GM12878 (cell line): ENCODE measurements around the gene ZNF367. TPM values are rescaled to one million over a fixed set of nuclear protein-coding genes. Genes with fewer than 3 reads are reported as not detected.

Experiments
- ATAC-seq: fragments of 200-7000 bp; cut with Tn5 transposase; 3 replicates; pipeline ENCODE4 v1.9.1; 2020; ENCODE audit warnings: mild to moderate bottlenecking, moderate library complexity
- BruUV-seq: library from RNA; stranded (reverse); fragments of 400-500 nt; replicated peaks from 2 replicates; lab custom pipeline; 2021; lab: Mats Ljungman, UMichigan
- CTCF ChIA-PET: fragments of 300-600 bp; sonication (Branson Sonifier 250); formaldehyde crosslinking; extraction: SDS; loops from one replicate; lab custom pipeline; 2021; ENCODE audit warnings: inconsistent platforms; lab: Yijun Ruan, JAX
- POLR2A ChIA-PET: fragments of 350-600 bp; formaldehyde crosslinking; extraction: SDS; loops from one replicate; lab custom pipeline; 2021; ENCODE audit warnings: inconsistent platforms; lab: Charles Lee
- RAD21 ChIA-PET: fragments of 300-600 bp; sonication (Branson Sonifier 250); formaldehyde crosslinking; loops from one replicate; lab custom pipeline; 2023; ENCODE audit warnings: antibody characterized with exemption; ENCODE audit not compliant: unreplicated experiment; lab: Charles Lee
- SMC1A ChIA-PET: fragments of 300-600 bp; sonication (Branson Sonifier 250); formaldehyde crosslinking; loops from one replicate; lab custom pipeline; 2023; ENCODE audit not compliant: unreplicated experiment, uncharacterized antibody; lab: Charles Lee
- DNase-seq: peaks from one replicate; pipeline ENCODE4 v3.0.0-alpha.2; 2011; ENCODE audit warnings: low read depth, low spot score
- FAIRE-seq: peaks from 3 replicates; lab custom pipeline; 2011; peaks lifted over from hg19 to GRCh38; lab: Jason Lieb, UNC
- H2AFZ ChIP-seq: 2 replicates; pipeline ENCODE4 v1.6.0; 2011; ENCODE audit warnings: low read depth, low read length, control low read depth; ENCODE audit not compliant: control insufficient read depth
- H3K27ac ChIP-seq: 2 replicates; pipeline ENCODE4 v1.5.1; 2011; ENCODE audit warnings: control low read depth; ENCODE audit not compliant: control insufficient read depth, insufficient read depth
- H3K27me3 ChIP-seq, 2 experiments: replicated peaks in 1 of 2; 2 replicates each; pipeline versions ENCODE4 v1.6.0 to v1.6.1; 2011; ENCODE audit warnings: low read length in 1 of 2; ENCODE audit not compliant: control insufficient read depth in 2 of 2, insufficient read depth in 2 of 2
- H3K36me3 ChIP-seq, 2 experiments: 2 replicates each; pipeline ENCODE4 v1.5.1; 2011; ENCODE audit warnings: low read length in 1 of 2; ENCODE audit not compliant: control insufficient read depth in 2 of 2, insufficient read depth in 2 of 2
- H3K4me1 ChIP-seq: 2 replicates; pipeline ENCODE4 v1.6.1; 2011; ENCODE audit warnings: mild to moderate bottlenecking, low read length, moderate library complexity, mixed read lengths; ENCODE audit not compliant: control insufficient read depth, insufficient read depth
- H3K4me2 ChIP-seq: 2 replicates; pipeline ENCODE4 v1.6.0; 2011; ENCODE audit warnings: control low read depth; ENCODE audit not compliant: control insufficient read depth, insufficient read depth
- H3K4me3 ChIP-seq: fragments of 200-600 bp; sonication (generic); 2 replicates; pipeline ENCODE4 v1.5.1; 2016
- H3K79me2 ChIP-seq: 2 replicates; pipeline ENCODE4 v1.6.0; 2011; ENCODE audit warnings: low read length; ENCODE audit not compliant: control insufficient read depth, insufficient read depth
- H3K9ac ChIP-seq: 2 replicates; pipeline ENCODE4 v1.8.0; 2011; ENCODE audit warnings: low read length, control low read depth, mixed read lengths; ENCODE audit not compliant: control insufficient read depth, insufficient read depth
- H3K9me3 ChIP-seq: replicated peaks from 3 replicates; pipeline ENCODE4 v1.5.1; 2011; ENCODE audit warnings: mild to moderate bottlenecking, low read length; ENCODE audit not compliant: control insufficient read depth, insufficient read depth
- H4K20me1 ChIP-seq: 2 replicates; pipeline ENCODE4 v1.6.0; 2011; ENCODE audit not compliant: control insufficient read depth, insufficient read depth
- ATF7 ChIP-seq: fragments of 450-650 bp; IDR thresholded peaks from 2 replicates; pipeline ENCODE4 v1.6.1; 2016; ENCODE audit warnings: low read depth, mild to moderate bottlenecking
- ELK1 ChIP-seq: IDR thresholded peaks from 2 replicates; pipeline ENCODE4 v1.6.1; 2012; ENCODE audit warnings: low read depth, low read length, improper control_type of control experiment
- FOXM1 ChIP-seq: IDR thresholded peaks from 2 replicates; pipeline ENCODE4 v1.6.1; 2012; ENCODE audit warnings: low read depth, mild to moderate bottlenecking, inconsistent platforms, low read length, moderate library complexity
- HDAC2 ChIP-seq: fragments of 200-600 bp; sonication (generic); IDR thresholded peaks from 2 replicates; pipeline ENCODE4 v1.6.1; 2017
- SIX5 ChIP-seq: IDR thresholded peaks from 2 replicates; pipeline ENCODE4 v1.6.1; 2011; ENCODE audit warnings: mild to moderate bottlenecking, low read depth, low read length, moderate library complexity; ENCODE audit not compliant: severe bottlenecking
- STAT1 ChIP-seq: fragments of 450-650 bp; conservative IDR thresholded peaks from 2 replicates; pipeline ENCODE4 v1.6.1; 2014; ENCODE audit warnings: antibody characterized with exemption, mild to moderate bottlenecking
- ZNF217 ChIP-seq: fragments of 450-650 bp; IDR thresholded peaks from 2 replicates; pipeline ENCODE4 v1.6.1; 2017; ENCODE audit warnings: antibody characterized with exemption, mild to moderate bottlenecking
- WGBS: methylation state at CpG from one replicate; pipeline ENCODE4 v1.1.6; 2016; ENCODE audit warnings: low lambda C conversion rate; ENCODE audit not compliant: insufficient replicate concordance, insufficient coverage; ENCODE audit errors: missing lambda C conversion rate; 5-methylcytosine and 5-hydroxymethylcytosine counted together
- in situ Hi-C: fragments of 300-500 bp; cut with MboI; formaldehyde crosslinking; loops from 9 replicates; pipeline ENCODE4 v1.14.3; 2018; ENCODE audit warnings: mixed read lengths
- intact Hi-C: fragments of 100-400 bp; cut with micrococcal nuclease; formaldehyde crosslinking; loops from one replicate; pipeline ENCODE4 v1.14.2; 2022; ENCODE audit not compliant: unreplicated experiment
- polyA plus RNA-seq, 11 experiments: library from polyadenylated mRNA; depleted of rRNA in 4 of 11; unstranded in 6 of 11; stranded (reverse) in 5 of 11; fragments of >200 nt; fragmentation: Nextera tagmentation in 4 of 11; fragmentation: Illumina TruSeq in 1 of 11; extraction: Ambion mirVana in 4 of 11; extraction: Trizol in 1 of 11; gene quantifications; 1 replicate in 1 of 11; 2 replicates in 10 of 11; pipeline versions ENCODE4 v1.2.1 to v1.2.3, GENCODE V29; 2011 to 2016; ENCODE audit warnings: inconsistent platforms in 2 of 11, missing spikeins in 2 of 11, low read depth in 1 of 11
- total RNA-seq, 4 experiments: library from RNA; depleted of rRNA in 3 of 4; stranded (reverse); fragments of >200 nt in 3 of 4; fragmentation: Illumina TruSeq in 1 of 4; extraction: Trizol in 1 of 4; gene quantifications; 2 replicates each; pipeline versions ENCODE4 v1.2.1 to v1.2.3, GENCODE V29; 2013 to 2021

Gene ZNF367
- total and polyA plus RNA-seq, 10 of the 15 experiments (the other 5 are each of a cell fraction or from before 2014, with no cell fraction given), result 2.9 to 16.3 (median 11.1) TPM

- SMC1A ChIA-PET, result interaction anchor here (1.5 kb wide), 1 partner anchor 10 kb away, joined by 3 read pairs; no protein-coding TSS in a partner anchor
- Histone ChIP-seq H3K4me1 (peaks cover 4% of the 10 kb centered on the region; the same call in 1 of the 2 replicates), H3K9me3 (no peaks in the 10 kb centered on the region), H3K27me3 (no peaks in the 10 kb centered on the region), H4K20me1 (no peaks in the 10 kb centered on the region), H2AFZ (no peak overlapping the region), H3K27ac (no peak overlapping the region), H3K9ac (no peak overlapping the region), H3K4me2 (no peak overlapping the region), H3K36me3 (no peaks in the 10 kb centered on the region), H3K4me3 (no peak overlapping the region), H3K79me2 (no peaks in the 10 kb centered on the region; the same call in 1 of the 2 replicates)
- RAD21 ChIA-PET, result interaction anchor here (1.4 kb wide), 1 partner anchor 61 kb away, joined by 4 read pairs; no protein-coding TSS in a partner anchor
- no TSS peak for BruUV-seq
- in situ Hi-C loops, result no loop called here
- CTCF ChIA-PET, result no interaction called here
- ATAC-seq (no peak), FAIRE-seq (no peak), DNase-seq (no peak)
- 80% methylated on average over 4 of the region's 4 CpGs for WGBS
- intact Hi-C loops, result no loop called here
- TF ChIP-seq ZNF217, result no peak
- no peak for TF ChIP-seq FOXM1
- no peak for TF ChIP-seq STAT1
- POLR2A ChIA-PET, result interaction anchor here (0.6 kb wide), 1 partner anchor 13 kb away, joined by 3 read pairs; no protein-coding TSS in a partner anchor
Measured at GRCh38 chr9:96381125-96381524, 37.0 kb downstream of the ZNF367 start.

- no peaks in the 10 kb centered on the region for H4K20me1 ChIP-seq
- no TSS peak for BruUV-seq
- DNase-seq (no peak), ATAC-seq (no peak), FAIRE-seq (no peak)
- TF ChIP-seq HDAC2 (no peak), SIX5 (no peak), ATF7 (no peak), ELK1 (no peak)
- ChIA-PET POLR2A (interaction anchor here (0.7 kb wide), 2 partner anchors 153 to 893 kb away, joined by 3 to 5 read pairs; no protein-coding TSS in a partner anchor), SMC1A (no interaction called here), CTCF (no interaction called here), RAD21 (no interaction called here)
- no peaks in the 10 kb centered on the region for H3K27me3 ChIP-seq
- no peak overlapping the region for H3K27ac ChIP-seq
- peaks cover 4% of the 10 kb centered on the region; the same call in 1 of the 2 replicates for H3K4me1 ChIP-seq
- no peak overlapping the region for H2AFZ ChIP-seq
- no peaks in the 10 kb centered on the region for H3K9me3 ChIP-seq
- H3K79me2 ChIP-seq, result no peaks in the 10 kb centered on the region; the same call in 1 of the 2 replicates
- H3K4me2 ChIP-seq, result no peak overlapping the region
- 98% methylated on average over 2 of the region's 2 CpGs for WGBS
- no peak overlapping the region for H3K9ac ChIP-seq
- H3K4me3 ChIP-seq, result no peak overlapping the region
- H3K36me3 ChIP-seq, result no peaks in the 10 kb centered on the region
- intact Hi-C loops, result no loop called here
- in situ Hi-C loops, result no loop called here
Measured at GRCh38 chr9:96379461-96379860, 38.7 kb downstream of the ZNF367 start.
